ENCODE results near the gene AGPAT3. TPM values are rescaled to one million over a fixed set of nuclear protein-coding genes. Genes with fewer than 3 reads are reported as not detected.
"Not testable (repeated sequence)": the region's sequence is repeated elsewhere in the genome, so short reads cannot be mapped to it uniquely, and the experiment has no call there.

The AGPAT3 gene
- total RNA-seq, 1 donor from 2014 or later = 50.5 TPM

- Mint-ChIP-seq H3K36me3 (ENCODE audit: insufficient read depth) (peaks cover 27% of the 10 kb centered on the region), H3K27me3 (no peaks in the 10 kb centered on the region), H3K27ac (no peak overlapping the region), H3K9me3 (ENCODE audit: low read depth) (peaks cover 7% of the 10 kb centered on the region), H3K4me1 (ENCODE audit: low read depth) (peaks cover 13% of the 10 kb centered on the region), H3K4me3 (ENCODE audit: low read depth) (no peak overlapping the region)
- TF ChIP-seq CTCF (IDR thresholded peaks at IDR 0.05; ENCODE audit: unreplicated experiment) = no peak
- no peak for DNase-seq (ENCODE audit: low spot score, unreplicated experiment)
Measured at GRCh38 chr21:43894206-43894577, 29.2 kb downstream of the AGPAT3 start.

- H3K36me3 Mint-ChIP-seq (ENCODE audit: insufficient read depth) = peaks cover 30% of the 10 kb centered on the region
- DNase-seq (ENCODE audit: low spot score, unreplicated experiment) = no peak
- TF ChIP-seq CTCF (IDR thresholded peaks at IDR 0.05; ENCODE audit: unreplicated experiment) = no peak
- H3K4me3 Mint-ChIP-seq (ENCODE audit: low read depth) = no peak overlapping the region
- no peak overlapping the region for H3K27ac Mint-ChIP-seq
- H3K27me3 Mint-ChIP-seq = no peaks in the 10 kb centered on the region
- H3K4me1 Mint-ChIP-seq (ENCODE audit: low read depth) = peaks cover 10% of the 10 kb centered on the region
- peaks cover 7% of the 10 kb centered on the region for H3K9me3 Mint-ChIP-seq (ENCODE audit: low read depth)
Measured at GRCh38 chr21:43895196-43895595, 30.2 kb downstream of the AGPAT3 start.

GRCh38 chr21:43896696-43897299 is 31.8 kb downstream of the AGPAT3 start:
- Mint-ChIP-seq H3K36me3 (ENCODE audit: insufficient read depth) (peaks cover 30% of the 10 kb centered on the region), H3K4me1 (ENCODE audit: low read depth) (peaks cover 10% of the 10 kb centered on the region)
- not testable (repeated sequence) for DNase-seq (ENCODE audit: low spot score, unreplicated experiment); H3K27me3 Mint-ChIP-seq; H3K9me3 Mint-ChIP-seq (ENCODE audit: low read depth); H3K4me3 Mint-ChIP-seq (ENCODE audit: low read depth); H3K27ac Mint-ChIP-seq

- no peak overlapping the region for H3K27ac Mint-ChIP-seq
- H3K27me3 Mint-ChIP-seq = no peaks in the 10 kb centered on the region
- no peak for TF ChIP-seq CTCF (IDR thresholded peaks at IDR 0.05; ENCODE audit: unreplicated experiment)
- H3K4me1 Mint-ChIP-seq (ENCODE audit: low read depth) = peaks cover 8% of the 10 kb centered on the region
- H3K4me3 Mint-ChIP-seq (ENCODE audit: low read depth) = no peak overlapping the region
- peaks cover 21% of the 10 kb centered on the region for H3K36me3 Mint-ChIP-seq (ENCODE audit: insufficient read depth)
- H3K9me3 Mint-ChIP-seq (ENCODE audit: low read depth) = peaks cover 4% of the 10 kb centered on the region
- no peak for DNase-seq (ENCODE audit: low spot score, unreplicated experiment)
Measured at GRCh38 chr21:43899307-43900077, 34.5 kb downstream of the AGPAT3 start.

- Mint-ChIP-seq H3K27me3 (no peaks in the 10 kb centered on the region), H3K36me3 (ENCODE audit: insufficient read depth) (peaks cover 21% of the 10 kb centered on the region), H3K4me1 (ENCODE audit: low read depth) (peaks cover 4% of the 10 kb centered on the region), H3K9me3 (ENCODE audit: low read depth) (peaks cover 4% of the 10 kb centered on the region), H3K4me3 (ENCODE audit: low read depth) (no peak overlapping the region), H3K27ac (no peak overlapping the region)
- DNase-seq (ENCODE audit: low spot score, unreplicated experiment) = no peak
- TF ChIP-seq CTCF (IDR thresholded peaks at IDR 0.05; ENCODE audit: unreplicated experiment) = no peak
Measured at GRCh38 chr21:43900078-43900385, 35.0 kb downstream of the AGPAT3 start.

- Mint-ChIP-seq H3K9me3 (ENCODE audit: low read depth) (peaks cover 4% of the 10 kb centered on the region), H3K4me1 (ENCODE audit: low read depth) (peaks cover 4% of the 10 kb centered on the region), H3K27ac (no peak overlapping the region), H3K4me3 (ENCODE audit: low read depth) (no peak overlapping the region), H3K36me3 (ENCODE audit: insufficient read depth) (peaks cover 21% of the 10 kb centered on the region), H3K27me3 (no peaks in the 10 kb centered on the region)
- no peak for TF ChIP-seq CTCF (IDR thresholded peaks at IDR 0.05; ENCODE audit: unreplicated experiment)
- no peak for DNase-seq (ENCODE audit: low spot score, unreplicated experiment)
Measured at GRCh38 chr21:43900690-43901089, 35.7 kb downstream of the AGPAT3 start.
